HG03060 (cell line): Measurements from ENCODE around the gene KDM4F.
A peak's percentile ranks its signal among the peaks of the same experiment; 100 is the strongest.

Experiments
- ATAC-seq: cut with Tn5 transposase; IDR thresholded peaks from one replicate; pipeline ENCODE4 v1.9.1; 2021; ENCODE audit warnings: low read depth, moderate number of reproducible peaks; ENCODE audit not compliant: unreplicated experiment

KDM4F gene

DNA sequence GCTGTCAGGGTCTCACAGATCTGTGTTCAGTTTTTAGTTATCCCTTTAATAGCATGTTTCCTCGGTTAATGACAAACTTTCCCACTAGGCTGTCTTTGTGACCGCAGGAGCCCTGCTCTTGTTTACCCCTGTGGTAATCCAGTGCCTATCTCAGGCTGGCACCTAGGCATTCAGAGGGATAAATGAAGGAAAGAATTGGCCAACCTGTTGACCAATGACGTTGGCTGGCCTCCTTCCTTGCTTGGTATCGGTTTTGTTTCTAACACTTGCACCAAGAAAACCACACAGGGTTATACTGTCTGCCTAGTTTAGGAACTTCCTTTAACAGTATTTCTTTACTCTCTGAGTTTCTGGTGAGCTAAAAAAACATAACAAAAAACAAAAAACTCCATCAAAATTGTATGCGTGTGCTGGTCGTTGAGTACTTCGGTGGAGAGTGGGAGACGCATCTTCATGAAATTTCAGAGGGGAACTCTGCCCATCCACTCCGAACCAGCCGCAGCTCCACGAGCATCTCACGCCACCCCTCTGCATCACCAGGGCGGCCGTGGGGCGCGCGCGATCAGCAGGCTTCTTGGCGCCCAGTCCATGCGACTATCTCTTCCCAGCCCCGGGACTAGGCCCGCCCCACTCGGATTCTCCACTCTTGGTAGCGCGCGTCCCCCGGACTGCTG is 39.9 kb downstream of the KDM4F start:
- ATAC-seq: peak; percentile 6

DNA sequence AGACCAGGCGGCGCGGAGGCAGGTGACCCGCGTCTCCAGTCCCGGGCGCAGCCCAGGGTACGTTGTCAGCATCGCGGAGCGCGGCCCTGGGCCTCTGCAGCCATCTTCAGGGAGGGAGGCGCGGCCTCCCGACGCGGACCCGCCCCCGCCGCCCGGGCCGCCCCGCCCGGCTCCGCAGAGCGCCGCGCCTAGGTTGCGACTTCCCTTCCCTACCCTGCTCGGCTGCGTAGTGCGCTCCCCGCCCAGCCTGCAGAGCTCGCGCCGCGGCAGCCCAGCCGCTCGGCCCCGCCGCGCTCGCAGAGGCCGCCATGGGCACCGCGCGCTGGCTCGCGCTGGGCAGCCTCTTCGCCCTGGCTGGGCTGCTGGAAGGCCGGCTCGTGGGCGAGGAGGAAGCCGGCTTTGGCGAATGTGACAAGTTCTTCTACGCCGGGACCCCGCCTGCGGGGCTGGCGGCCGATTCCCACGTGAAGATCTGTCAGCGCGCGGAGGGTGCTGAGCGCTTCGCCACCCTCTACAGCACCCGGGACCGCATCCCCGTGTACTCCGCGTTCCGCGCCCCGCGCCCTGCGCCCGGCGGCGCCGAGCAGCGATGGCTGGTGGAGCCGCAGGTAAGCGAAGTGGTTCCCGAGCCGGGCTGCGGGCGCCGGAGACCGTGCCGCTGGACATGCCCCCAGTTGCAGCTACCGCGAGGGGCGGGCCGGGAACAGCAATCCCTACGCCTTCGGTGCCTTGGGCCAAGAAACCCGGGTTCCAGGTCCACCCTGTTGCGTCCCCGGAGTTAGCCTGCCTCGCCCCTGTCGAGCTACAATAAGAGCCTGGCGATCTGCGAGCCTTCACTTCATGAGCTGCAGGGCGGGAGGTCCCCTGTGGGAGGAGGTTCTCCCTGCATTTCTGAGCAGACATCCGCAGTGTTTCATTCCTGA is 40.7 kb downstream of the KDM4F start, which contains the start of gene ENDOD1:
ENDOD1 (plus strand) TSS at position 227 of the 923 bp plus-strand sequence; CDS start at position 309, 82 bp downstream.
- ATAC-seq: peak; percentile 56

DNA sequence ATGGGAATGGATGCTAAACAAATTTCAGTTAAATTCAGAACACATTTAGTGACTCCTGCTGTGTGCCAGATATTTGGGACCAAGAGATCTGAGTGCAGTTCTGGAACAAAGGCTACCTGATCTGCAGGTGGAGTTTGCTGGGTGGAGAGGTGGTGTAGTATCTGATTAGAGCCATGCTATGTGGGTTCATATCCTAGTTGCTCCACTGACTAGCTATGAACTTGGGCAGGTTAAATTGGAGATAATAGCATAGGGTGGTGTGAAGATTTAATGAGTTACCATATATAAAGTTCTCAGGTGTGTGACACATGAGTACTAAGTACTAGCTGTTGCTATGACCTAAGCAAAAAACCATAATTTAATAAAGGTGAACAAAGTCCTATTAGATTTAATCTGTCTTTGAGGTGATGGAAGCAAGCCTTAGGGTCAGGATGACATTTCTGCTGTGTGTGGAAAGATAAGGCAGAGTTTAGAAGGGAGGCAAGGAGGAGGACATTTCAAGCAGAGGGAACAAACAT is 42.5 kb downstream of the KDM4F start:
- ATAC-seq: no peak

DNA sequence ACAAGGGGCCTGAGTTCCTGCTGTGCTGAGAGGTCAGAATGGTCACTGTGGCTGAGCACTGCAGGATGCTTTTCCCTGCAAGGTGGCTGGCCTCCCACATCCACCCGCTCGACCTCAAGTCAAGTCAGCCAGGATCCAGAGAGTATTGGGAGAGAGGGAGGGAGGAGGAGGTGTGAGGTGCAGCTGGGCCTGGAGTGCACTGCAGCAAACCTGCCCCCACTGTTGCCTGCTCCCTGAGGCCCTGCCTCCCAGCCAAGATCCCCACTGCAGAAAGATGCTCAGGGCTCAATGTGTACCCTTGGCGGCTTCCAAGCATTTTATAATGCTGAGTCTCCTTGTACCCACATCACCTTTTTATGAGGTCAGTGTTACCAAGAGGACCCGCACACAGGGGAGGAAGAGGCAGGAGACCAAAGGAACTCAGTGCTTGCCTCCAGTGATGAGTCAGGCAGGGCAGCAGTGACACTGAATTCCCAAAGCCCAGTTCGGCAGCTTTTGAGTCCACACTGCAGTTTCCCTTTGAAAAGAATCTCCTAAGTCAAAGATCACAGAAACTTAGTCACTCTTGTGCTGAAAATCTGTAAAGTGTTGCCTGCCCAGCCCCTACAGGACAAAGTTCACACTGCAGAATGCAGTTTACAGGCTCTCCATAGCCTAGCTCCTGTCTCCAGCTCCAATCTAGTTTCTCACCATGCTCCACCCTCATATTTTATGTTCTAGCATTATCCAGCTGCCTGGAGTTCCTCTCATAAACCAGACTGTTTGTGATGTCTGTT is 43.5 kb downstream of the KDM4F start:
- no peak for ATAC-seq

DNA sequence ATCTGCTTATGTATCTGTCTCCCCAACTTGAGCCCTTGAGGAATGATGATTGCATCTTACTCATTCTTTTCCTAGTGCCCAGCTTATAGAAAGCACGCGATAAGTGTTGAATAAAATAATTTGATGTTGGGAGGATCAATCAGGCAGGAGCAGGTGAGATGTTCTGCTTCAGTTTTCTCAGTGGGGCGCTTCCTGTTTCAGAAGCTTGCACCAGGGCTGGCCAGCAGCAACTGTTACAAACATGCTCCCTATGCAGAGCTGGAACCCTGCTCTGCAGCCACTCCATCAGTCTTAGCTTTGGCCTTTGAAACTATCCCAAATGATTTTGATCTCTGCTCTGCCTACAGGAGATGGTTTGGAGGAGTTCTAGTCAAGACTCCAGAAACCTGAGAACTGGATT is 44.3 kb downstream of the KDM4F start:
- ATAC-seq: no peak

DNA sequence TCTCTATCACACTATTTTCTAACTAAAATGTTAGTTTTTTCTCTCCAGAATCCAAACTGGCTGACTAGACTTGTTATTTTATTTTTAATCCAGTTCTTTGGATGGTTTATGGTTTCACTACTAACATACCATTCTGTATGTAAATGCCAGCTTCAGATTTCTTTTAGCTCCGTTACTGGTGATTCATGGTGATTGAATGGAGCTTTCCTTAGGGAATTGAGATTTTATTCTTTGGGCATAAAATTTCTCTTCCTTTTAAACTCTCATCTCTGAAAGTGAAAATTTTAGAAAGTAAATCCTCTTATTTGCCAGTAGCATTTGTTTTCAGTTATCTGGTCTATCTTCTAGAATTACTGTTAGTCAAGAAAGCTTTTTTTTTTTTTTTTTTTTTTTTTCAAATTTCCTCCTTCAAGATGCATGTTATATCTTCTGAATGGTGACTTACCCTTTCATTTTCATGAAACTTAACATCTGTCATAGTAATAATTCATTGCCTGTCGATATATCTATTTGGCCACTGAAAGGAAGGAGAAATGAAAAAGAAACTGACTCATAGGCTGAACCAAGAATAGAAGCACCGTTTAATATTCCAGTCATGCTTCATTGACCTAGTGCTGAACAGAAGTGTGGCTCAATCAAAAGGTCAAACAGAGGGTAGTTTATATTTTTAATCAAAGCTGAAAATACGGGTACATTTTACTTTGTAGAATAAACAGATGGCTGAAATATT is 46.8 kb downstream of the KDM4F start:
- peak; percentile 85 for ATAC-seq

DNA sequence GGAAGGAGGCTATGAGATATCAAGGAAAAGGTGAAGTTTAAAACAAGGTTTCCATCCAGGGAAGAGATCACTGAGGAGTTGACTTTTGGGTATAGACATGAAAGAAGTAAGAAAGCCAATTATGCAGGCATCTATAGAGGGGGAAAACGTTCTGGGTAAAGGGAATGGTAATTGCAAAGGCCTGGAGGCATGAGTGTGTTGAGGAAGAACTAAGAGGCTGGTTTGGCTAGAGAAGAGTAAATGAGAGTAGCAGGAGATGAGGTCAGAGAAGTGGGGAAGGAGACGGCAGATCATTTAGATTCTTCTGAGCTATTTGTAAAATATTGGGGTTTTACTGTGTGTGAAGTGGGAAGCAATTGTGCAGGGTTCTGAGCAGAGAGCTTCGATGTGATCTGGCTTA is 48.0 kb downstream of the KDM4F start:
- ATAC-seq: no peak

DNA sequence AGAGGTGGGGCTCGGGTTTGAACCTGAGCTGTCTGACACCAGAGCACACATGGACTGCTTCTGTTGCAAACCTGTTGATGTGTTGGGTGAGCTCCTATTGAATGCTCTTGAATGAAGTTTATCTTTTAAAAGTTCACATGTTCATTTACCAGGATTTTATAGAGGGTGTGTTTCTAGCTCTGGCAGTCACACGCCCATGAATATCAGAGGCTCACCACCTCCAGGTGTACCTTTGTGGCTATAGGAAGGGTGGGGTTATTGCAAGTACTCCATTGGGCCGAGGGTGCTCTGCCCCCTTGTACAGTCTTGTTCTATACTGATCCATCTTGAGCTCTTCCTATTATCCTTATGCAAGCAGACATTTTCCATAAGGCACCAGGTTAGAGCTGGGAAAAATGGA is 49.6 kb downstream of the KDM4F start:
- no peak for ATAC-seq

DNA sequence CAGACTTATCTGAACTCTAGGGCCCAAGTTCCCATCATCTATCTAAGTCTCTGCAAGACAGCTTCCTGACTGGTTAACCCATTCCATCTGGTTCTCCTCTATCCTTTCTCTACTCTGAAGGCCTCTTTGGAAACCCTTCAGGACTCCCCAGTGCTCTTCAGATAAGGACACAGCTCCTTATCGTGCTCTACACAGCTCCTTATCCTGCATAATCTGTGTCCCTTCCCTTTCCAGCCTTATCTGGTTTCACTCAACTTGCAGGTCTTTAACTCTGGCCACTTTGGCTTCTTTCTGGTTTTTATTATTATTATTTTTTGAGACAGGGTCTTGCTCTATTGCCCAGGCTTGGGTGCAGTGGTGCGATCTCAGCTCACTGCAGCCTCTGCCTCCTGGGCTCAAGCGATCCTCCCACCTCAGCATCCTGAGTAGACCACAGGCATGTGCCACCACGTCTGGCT is 51.0 kb downstream of the KDM4F start:
- no peak for ATAC-seq
